Stimulated activated effector memory CD8-positive, alpha-beta T cell treated with anti-CD3 and anti-CD28 coated beads, Interleukin-12 subunit alpha, Interleukin-12 subunit beta, amount 100 ng/mL, for 72 hours (primary cell): ENCODE data around the gene NLRP12.
"Not testable (repeated sequence)": the region's sequence is repeated elsewhere in the genome, so short reads cannot be mapped to it uniquely, and the experiment has no call there.

ENCODE experiments used
- ATAC-seq: fragments of 150-1000 bp; cut with Tn5 transposase; 2 replicates; pipeline ENCODE4 v1.10.0; 2021
- DNase-seq, 2 donors: peaks; one replicate each; pipeline ENCODE4 v3.0.0; 2021 to 2022; ENCODE audit warnings: low spot score in 2 of 2
- H3K27ac Mint-ChIP-seq: one replicate; pipeline ENCODE4 v1.8.0; 2022; ENCODE audit warnings: mild to moderate bottlenecking, mixed read lengths
- H3K36me3 Mint-ChIP-seq: one replicate; pipeline ENCODE4 v1.8.0; 2022; ENCODE audit warnings: mild to moderate bottlenecking, mixed read lengths
- H3K4me1 Mint-ChIP-seq: one replicate; pipeline ENCODE4 v1.8.0; 2022; ENCODE audit warnings: mixed read lengths
- H3K4me3 Mint-ChIP-seq: one replicate; pipeline ENCODE4 v1.8.0; 2022; ENCODE audit warnings: mild to moderate bottlenecking, mixed read lengths
- H3K9me3 Mint-ChIP-seq: one replicate; pipeline ENCODE4 v1.8.0; 2022; ENCODE audit warnings: mixed read lengths

NLRP12 gene

DNA sequence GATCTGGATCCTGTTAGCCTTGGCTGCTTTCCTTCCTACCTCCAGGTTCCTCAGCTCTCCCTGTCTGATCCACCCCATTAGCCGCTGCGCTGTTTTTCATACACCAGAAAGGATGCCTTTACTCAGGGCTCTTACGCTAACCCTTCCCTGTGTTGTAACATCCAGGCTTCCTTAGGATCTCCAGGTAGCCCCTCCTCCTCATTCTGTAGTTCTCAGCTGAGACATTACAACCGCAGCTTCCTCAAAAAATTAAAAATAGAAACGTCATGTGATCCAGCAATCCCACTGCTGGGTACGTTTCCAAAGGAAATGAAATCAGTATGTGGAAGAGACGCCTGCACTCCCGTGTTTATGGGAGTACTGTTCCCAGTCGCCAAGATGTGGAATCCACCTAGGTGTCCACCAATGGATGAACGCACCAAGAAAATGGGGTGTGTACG, 25.1 kb upstream of the NLRP12 start:
- no peaks in the 10 kb centered on the region for H3K36me3 Mint-ChIP-seq
- DNase-seq = no peak
- no peak overlapping the region for H3K27ac Mint-ChIP-seq
- ATAC-seq = no peak
- no peak overlapping the region for H3K4me3 Mint-ChIP-seq
- peaks cover 15% of the 10 kb centered on the region for H3K4me1 Mint-ChIP-seq
- H3K9me3 Mint-ChIP-seq = no peaks in the 10 kb centered on the region

DNA sequence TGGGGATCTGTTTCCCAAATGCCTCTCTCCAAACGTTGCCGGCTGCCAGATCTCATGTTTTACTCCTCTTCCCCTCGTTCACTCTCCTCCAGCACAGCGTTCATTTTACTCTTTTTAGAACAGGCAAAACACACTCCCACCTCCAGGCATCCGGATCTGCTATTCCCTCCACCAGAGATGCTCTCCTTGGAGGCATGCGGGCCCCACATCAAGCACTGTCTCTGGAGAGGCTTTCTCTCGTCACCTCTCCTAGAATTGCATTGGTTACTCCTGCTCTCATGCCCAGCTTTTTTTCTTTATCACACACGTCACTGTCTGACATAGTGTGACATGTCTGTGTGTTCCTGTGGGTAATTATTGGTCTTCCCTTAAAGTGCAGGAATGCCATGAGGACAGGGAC, 23.4 kb upstream of the NLRP12 start:
- H3K4me1 Mint-ChIP-seq = peaks cover 10% of the 10 kb centered on the region
- H3K36me3 Mint-ChIP-seq = no peaks in the 10 kb centered on the region
- no peaks in the 10 kb centered on the region for H3K9me3 Mint-ChIP-seq
- no peak overlapping the region for H3K4me3 Mint-ChIP-seq
- DNase-seq (no peak), ATAC-seq (no peak)
- H3K27ac Mint-ChIP-seq = no peak overlapping the region

DNA sequence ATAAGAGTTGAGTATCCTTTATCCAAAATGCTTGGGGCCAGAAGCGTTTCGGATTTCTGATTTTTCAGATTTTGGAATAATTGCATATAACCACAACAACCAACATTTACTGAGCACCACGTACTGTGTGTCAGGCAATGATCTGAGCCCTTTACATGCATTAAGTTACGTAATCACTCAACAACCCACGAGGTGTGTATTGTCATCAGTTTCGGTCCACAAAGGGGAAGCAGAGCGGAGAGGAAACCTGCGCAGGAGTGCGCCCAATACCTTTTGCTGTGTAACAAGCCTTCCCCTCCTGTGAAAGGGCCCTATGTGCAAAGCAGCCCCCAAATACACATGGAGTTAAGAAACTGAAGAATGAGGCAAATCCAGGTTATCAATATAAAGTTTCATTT, 20.7 kb upstream of the NLRP12 start:
- Mint-ChIP-seq H3K9me3 (no peaks in the 10 kb centered on the region), H3K4me3 (no peak overlapping the region), H3K4me1 (no peaks in the 10 kb centered on the region), H3K36me3 (no peaks in the 10 kb centered on the region), H3K27ac (no peak overlapping the region)
- DNase-seq (no peak), ATAC-seq (no peak)

DNA sequence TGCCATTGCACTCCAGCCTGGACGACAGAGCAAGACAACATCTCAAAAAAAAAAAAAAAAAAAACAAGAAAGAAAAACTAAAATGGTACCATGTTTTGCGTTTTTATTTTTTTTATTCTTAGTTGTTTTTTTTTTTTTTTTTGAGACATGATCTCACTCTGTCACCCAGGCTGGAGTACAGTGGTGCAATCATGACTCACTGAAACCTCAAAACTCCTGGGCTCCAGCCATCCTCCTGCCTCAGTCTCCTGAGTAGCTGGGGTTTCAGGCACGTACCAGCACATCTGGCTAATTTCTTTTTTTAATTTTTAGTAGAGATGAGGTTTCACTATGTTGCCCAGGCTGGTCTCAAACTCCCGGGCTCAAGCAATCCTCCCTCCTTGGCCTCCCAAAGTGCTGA, 16.8 kb upstream of the NLRP12 start:
- not testable (repeated sequence) for ATAC-seq, H3K4me1 Mint-ChIP-seq, H3K27ac Mint-ChIP-seq, DNase-seq, H3K9me3 Mint-ChIP-seq, H3K36me3 Mint-ChIP-seq, H3K4me3 Mint-ChIP-seq

DNA sequence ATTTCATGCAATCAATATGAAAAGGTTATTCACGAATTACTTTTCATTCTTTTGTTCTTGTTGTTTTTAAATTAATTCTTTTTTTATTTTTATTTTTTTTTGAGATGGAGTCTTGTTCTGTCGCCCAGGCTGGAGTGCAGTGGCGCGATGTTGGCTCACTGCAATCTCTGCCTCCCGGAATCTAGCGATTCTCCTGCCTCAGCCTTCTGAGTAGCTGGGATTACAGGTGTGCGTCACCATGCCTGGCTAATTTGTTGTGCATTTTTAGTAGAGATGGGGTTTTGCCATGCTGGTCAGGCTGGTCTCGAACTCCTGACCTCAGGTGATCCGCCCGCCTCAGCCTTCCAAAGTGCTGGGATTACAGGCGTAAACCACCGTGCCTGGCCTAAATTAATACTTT, 16.1 kb upstream of the NLRP12 start:
- ATAC-seq, H3K36me3 Mint-ChIP-seq, DNase-seq, H3K27ac Mint-ChIP-seq, H3K4me1 Mint-ChIP-seq, H3K9me3 Mint-ChIP-seq, H3K4me3 Mint-ChIP-seq: not testable (repeated sequence)

DNA sequence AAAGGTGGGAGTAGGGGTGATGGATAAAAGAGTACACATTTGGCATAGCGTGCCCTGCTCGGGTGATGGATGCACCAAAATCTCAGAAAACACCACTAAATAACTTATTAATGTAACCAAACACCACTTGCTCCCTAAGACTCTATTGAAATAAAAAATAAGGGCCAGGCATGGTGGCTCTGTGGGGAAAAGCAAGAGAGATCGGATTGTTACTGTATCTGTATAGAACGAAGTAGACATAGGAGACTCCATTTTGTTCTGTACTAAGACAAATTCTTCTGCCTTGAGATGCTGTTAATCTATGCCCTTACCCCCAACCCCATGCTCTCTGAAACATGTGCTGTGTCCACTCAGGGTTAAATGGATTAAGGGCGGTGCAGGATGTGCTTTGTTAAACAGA, 14.3 kb upstream of the NLRP12 start:
- H3K4me1 Mint-ChIP-seq, H3K9me3 Mint-ChIP-seq, DNase-seq, H3K4me3 Mint-ChIP-seq, ATAC-seq, H3K36me3 Mint-ChIP-seq, H3K27ac Mint-ChIP-seq: not testable (repeated sequence)

DNA sequence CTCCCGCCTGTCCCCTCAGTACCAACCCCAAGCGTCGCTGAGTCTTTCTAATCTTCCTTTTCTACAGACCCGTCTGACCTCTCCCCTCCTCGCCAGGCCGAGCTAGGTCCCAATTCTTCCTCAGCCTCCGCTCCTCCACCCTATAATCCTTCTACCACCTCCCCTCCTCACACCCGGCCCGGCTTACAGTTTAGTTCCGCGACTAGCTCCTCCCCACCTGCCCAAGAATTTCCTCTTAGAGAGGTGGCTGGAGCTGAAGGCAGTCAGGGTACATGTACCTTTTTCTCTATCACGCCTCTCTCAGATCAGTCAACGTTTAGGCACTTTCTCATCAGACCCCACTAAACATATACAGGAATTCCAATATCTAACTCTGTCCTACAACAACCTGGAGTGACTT, 8.7 kb upstream of the NLRP12 start:
- H3K27ac Mint-ChIP-seq, H3K9me3 Mint-ChIP-seq, ATAC-seq, DNase-seq, H3K36me3 Mint-ChIP-seq, H3K4me1 Mint-ChIP-seq, H3K4me3 Mint-ChIP-seq: not testable (repeated sequence)

DNA sequence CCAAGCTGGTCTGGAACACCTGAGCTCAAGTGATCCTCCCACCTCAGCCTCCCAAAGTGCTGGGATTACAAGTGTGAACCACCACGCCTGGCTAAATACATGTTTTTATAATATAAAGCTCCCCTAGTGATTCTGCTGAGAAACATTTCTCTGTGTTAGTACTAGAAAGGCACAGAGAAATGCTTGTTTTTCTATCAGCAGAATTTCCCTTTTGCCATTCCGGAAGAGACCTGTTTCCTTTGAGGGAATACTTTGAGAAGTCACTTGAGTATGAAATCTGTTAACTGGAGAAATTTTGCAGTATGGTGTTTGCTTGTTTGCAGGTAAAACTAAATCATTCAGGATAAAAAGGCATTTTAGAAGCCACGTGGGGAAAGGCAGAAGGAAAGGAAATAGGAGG, 4.4 kb upstream of the NLRP12 start:
- Mint-ChIP-seq H3K27ac (no peak overlapping the region), H3K9me3 (no peaks in the 10 kb centered on the region), H3K4me1 (peaks cover 5% of the 10 kb centered on the region), H3K36me3 (no peaks in the 10 kb centered on the region), H3K4me3 (no peak overlapping the region)
- DNase-seq = no peak
- no peak for ATAC-seq

DNA sequence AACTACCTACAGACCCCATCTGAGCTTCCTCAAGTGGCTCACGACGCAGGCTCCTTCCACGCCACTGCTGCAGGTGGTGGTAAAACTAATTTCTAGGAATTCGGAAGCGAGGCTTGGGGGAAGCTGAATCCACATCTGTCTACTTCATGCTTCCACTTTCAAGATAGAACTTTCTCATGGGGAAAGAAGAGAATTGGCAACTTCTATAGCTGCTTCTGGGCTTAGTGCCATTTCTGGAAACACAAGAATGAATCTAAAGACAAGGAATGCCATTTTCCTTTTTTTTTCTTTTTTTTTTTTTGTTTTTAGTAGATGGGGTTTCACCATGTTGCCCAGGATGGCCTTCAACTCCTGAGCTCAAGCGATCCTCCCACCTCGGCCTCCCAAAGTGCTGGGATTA, 2.8 kb upstream of the NLRP12 start:
- ATAC-seq (no peak), DNase-seq (no peak)
- Mint-ChIP-seq H3K36me3 (no peaks in the 10 kb centered on the region), H3K9me3 (no peaks in the 10 kb centered on the region), H3K4me3 (no peak overlapping the region), H3K27ac (no peak overlapping the region), H3K4me1 (peaks cover 5% of the 10 kb centered on the region)

DNA sequence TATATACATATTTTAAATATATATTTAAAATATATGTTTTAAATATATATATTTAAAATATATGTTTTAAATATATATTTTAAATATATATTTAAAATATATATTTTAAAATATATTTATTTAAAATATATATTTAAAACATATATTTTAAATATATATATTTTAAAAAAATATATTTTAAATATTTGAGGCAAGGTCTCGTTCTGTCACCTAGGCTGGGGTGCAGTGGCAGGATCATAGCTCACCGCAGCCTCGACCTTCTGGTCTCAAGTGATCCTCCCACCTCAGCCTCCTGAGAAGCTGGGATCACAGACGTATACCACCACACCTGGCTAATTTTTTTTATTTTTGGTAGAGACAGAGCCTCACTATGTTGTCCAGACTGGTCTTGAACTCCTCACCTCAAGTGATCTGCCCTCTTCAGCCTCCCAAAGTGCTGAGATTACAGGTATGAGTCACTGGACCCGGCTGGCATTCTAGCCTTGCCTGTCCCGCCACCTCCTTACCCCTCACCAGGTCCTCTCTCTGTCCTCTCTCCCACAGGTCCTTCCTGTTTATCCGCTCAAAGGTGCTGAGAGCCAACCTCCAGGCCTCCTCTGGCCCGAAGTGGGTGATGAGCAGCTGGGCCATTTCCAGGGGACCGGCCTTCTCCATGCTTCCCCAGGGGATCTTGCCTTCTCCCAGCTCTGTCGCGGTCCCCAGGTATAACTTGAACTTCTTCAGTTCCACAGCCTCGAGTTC, 564 bp downstream of the NLRP12 start:
- Mint-ChIP-seq H3K27ac (no peak overlapping the region), H3K36me3 (no peaks in the 10 kb centered on the region), H3K4me3 (no peak overlapping the region), H3K9me3 (no peaks in the 10 kb centered on the region), H3K4me1 (peaks cover 5% of the 10 kb centered on the region)
- no peak for DNase-seq
- ATAC-seq = no peak

DNA sequence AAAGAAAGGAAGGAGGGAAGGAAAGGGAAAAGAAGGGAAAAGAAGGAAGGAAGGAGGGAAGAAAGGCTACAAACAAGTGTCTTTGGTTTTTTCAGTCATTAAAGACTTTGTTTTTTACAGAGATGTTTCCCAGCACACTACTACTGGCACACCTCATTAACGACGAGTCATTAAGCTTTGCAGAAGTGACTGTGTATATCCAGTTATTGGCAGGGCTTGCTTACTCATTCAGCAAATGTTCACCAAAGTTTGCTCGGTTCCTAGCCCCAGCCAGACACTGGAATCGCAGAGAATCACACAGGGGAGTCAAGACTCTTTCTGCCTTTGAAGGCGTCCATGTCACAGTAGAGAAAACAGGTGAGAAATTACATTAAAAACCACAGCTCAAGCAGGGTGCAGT, 4.3 kb downstream of the NLRP12 start:
- no peaks in the 10 kb centered on the region for H3K36me3 Mint-ChIP-seq
- no peaks in the 10 kb centered on the region for H3K9me3 Mint-ChIP-seq

DNA sequence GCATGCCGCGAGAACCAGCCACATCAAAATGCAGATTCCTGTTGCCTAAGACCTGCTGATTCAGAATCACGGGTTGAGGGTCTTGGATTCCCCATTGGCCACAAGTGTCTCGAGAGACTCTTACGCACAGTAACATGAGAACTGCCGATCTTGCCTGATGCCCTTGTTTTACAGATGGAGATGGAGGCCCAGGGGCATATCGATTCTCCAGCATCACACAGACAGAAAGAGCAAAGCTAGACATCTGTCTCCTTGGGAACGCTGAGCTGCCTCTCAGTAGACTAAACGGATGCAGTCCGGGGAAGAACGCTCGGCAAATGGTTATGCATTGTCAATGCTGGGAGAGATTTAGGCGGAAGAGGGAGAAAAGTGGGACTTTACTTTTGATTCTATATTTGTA, 5.4 kb downstream of the NLRP12 start:
- DNase-seq = no peak
- H3K36me3 Mint-ChIP-seq = no peaks in the 10 kb centered on the region
- H3K4me3 Mint-ChIP-seq = no peak overlapping the region
- no peak overlapping the region for H3K27ac Mint-ChIP-seq
- no peaks in the 10 kb centered on the region for H3K4me1 Mint-ChIP-seq
- ATAC-seq = no peak
- H3K9me3 Mint-ChIP-seq = no peaks in the 10 kb centered on the region

More for the DNA sequence above, 4.3 kb downstream of the NLRP12 start:
- Mint-ChIP-seq H3K4me1 (peaks cover 5% of the 10 kb centered on the region), H3K4me3 (no peak overlapping the region), H3K27ac (no peak overlapping the region)
- ATAC-seq = no peak
- no peak for DNase-seq

DNA sequence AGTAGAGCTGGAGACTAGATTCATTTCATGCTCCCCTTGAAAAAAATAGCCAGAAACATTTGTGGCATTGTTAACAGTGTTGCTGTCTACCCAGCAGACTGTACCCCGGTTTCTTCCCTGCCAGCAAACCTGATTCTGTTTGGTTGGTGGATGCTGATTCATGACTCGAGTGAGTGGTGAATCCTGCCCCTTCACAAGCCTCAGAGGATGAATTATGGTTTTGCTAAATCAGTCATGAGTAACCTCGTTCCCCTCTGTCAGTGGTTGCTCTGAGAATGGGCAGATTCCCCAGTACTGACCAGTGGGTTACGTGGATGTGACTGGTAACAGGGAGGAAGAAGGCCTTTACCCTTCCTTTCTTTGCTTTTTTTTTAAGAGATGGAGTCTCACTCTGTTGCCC, 10.1 kb downstream of the NLRP12 start:
- no peak overlapping the region for H3K27ac Mint-ChIP-seq

DNA sequence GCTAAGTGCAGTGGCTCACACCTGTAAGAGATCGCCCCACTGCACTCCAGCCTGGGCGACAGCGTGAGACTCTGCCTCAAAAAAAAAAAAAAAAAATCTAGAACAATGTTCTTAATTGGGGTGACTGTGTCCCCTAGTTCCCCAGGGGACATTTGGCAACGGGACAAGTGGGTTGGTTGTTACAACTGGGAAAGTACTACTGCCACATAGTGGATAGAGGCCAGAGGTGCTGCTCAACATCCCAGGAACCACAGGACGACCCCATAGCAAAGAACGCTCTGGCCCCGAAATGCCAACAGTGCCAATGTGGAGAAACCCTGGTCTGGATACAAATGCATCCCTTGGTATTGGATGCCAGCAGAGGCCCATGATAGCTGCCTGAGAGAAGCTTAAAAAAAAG, 11.8 kb downstream of the NLRP12 start:
- DNase-seq = no peak
- no peaks in the 10 kb centered on the region for H3K4me1 Mint-ChIP-seq

More for the DNA sequence above, 10.1 kb downstream of the NLRP12 start:
- Mint-ChIP-seq H3K36me3 (no peaks in the 10 kb centered on the region), H3K9me3 (no peaks in the 10 kb centered on the region), H3K4me1 (no peaks in the 10 kb centered on the region), H3K4me3 (no peak overlapping the region)
- no peak for DNase-seq
- ATAC-seq = peak; percentile 32

DNA sequence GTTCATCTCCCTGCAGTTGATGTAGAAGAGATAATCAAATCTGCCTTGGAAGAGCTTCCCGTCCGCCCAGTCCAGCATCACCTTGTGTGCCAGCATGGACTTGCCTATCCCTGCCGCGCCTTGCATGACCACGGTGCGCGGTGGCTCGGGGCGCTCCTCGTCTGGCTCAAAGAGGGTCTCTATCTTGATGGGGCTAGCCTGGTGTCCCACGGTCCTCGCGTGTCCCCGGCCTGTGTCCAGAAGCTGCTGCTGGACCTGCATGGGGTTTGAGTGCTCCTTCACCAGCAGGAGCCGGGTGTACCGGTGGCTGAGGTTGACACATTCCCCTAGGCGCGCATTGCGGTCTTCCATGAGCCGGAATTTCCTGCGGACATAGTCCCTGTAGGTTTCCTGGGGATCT, 13.2 kb downstream of the NLRP12 start:
- no peak overlapping the region for H3K4me3 Mint-ChIP-seq
- no peak overlapping the region for H3K27ac Mint-ChIP-seq
- no peaks in the 10 kb centered on the region for H3K9me3 Mint-ChIP-seq
- no peak for DNase-seq
- ATAC-seq = no peak
- H3K4me1 Mint-ChIP-seq = no peaks in the 10 kb centered on the region
- H3K36me3 Mint-ChIP-seq = no peaks in the 10 kb centered on the region

More for the DNA sequence above, 11.8 kb downstream of the NLRP12 start:
- H3K9me3 Mint-ChIP-seq = no peaks in the 10 kb centered on the region
- no peak for ATAC-seq
- H3K4me3 Mint-ChIP-seq = no peak overlapping the region
- H3K27ac Mint-ChIP-seq = no peak overlapping the region
- no peaks in the 10 kb centered on the region for H3K36me3 Mint-ChIP-seq

DNA sequence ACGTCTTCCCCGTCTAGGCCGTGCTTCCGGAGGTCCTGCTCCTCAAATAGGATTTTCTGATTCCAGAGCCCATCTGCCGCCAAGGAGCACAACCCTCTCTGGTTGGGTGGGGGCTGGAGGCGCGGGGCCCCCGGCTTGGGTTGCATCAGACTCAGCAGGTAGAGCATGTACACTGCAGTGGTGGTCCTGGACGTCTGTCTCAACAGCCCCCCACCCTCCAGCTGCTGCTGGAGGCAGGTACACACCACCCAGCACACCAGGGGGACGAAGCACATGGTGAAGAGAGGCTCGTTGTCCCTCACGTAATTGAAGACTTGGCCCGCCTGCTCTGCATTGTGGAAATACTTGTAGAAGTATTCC, 13.9 kb downstream of the NLRP12 start:
- no peaks in the 10 kb centered on the region for H3K4me1 Mint-ChIP-seq
- ATAC-seq = no peak
- no peak for DNase-seq
- no peaks in the 10 kb centered on the region for H3K36me3 Mint-ChIP-seq
- no peak overlapping the region for H3K4me3 Mint-ChIP-seq
- no peaks in the 10 kb centered on the region for H3K9me3 Mint-ChIP-seq
- H3K27ac Mint-ChIP-seq = no peak overlapping the region
